COLO668 (cell line): ENCODE data around the gene CLK2.

Source experiments
- DNase-seq: peaks from one replicate; lab custom pipeline; 2025; ENCODE audit not compliant: unreplicated experiment; lab: John Stamatoyannopoulos, UW

Gene CLK2

GRCh38 chr1:155273343-155274245, at the start of gene CLK2:
TSS of gene CLK2 (minus strand) at chr1:155273504. CDS start at chr1:155270977, 2,527 bp downstream.
- peak; percentile 99 for DNase-seq

DNA sequence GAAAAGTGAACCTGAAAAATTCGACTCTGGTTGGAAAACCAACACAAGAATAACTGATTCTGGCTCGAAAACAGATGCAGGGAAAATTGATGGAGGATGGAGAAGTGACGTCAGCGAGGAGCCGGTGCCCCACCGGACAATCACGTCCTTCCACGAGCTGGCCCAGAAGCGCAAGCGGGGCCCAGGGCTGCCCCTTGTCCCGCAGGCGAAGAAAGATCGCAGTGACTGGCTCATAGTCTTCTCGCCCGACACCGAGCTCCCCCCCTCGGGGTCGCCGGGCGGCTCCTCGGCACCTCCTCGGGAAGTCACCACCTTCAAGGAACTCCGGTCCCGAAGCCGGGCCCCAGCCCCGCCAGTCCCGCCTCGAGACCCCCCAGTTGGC, 49.3 kb upstream of the CLK2 start:
- no peak for DNase-seq

DNA sequence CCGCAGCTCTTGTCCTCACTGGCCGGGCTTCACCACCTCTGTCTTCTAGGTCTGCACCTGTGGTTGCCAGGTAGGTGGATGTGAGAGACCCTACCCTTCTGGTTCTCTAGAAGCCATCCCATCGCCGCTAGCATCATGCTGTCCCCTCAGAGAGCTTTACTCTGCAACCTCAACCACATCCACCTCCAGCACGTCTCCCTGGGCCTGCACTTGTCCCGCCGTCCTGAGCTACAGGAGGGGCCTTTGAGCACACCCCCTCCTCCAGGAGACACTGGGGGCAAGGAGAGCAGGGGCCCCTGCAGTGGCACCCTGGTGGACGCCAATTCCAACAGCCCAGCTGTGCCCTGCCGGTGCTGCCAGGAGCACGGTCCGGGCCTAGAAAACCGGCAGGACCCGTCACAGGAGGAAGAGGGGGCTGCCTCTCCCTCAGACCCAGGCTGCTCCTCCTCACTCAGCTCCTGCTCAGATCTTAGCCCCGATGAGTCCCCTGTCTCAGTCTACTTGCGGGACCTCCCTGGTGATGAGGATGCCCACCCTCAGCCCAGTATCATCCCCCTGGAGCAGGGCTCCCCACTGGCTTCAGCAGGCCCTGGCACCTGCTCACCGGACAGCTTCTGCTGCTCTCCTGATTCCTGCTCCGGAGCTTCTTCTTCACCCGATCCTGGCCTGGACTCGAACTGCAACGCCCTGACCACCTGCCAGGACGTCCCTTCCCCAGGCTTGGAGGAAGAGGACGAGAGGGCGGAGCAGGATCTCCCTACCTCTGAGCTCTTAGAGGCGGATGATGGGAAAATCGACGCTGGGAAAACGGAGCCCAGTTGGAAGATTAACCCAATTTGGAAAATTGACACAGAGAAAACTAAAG, 48.6 kb upstream of the CLK2 start:
- DNase-seq, result peak; percentile 27

DNA sequence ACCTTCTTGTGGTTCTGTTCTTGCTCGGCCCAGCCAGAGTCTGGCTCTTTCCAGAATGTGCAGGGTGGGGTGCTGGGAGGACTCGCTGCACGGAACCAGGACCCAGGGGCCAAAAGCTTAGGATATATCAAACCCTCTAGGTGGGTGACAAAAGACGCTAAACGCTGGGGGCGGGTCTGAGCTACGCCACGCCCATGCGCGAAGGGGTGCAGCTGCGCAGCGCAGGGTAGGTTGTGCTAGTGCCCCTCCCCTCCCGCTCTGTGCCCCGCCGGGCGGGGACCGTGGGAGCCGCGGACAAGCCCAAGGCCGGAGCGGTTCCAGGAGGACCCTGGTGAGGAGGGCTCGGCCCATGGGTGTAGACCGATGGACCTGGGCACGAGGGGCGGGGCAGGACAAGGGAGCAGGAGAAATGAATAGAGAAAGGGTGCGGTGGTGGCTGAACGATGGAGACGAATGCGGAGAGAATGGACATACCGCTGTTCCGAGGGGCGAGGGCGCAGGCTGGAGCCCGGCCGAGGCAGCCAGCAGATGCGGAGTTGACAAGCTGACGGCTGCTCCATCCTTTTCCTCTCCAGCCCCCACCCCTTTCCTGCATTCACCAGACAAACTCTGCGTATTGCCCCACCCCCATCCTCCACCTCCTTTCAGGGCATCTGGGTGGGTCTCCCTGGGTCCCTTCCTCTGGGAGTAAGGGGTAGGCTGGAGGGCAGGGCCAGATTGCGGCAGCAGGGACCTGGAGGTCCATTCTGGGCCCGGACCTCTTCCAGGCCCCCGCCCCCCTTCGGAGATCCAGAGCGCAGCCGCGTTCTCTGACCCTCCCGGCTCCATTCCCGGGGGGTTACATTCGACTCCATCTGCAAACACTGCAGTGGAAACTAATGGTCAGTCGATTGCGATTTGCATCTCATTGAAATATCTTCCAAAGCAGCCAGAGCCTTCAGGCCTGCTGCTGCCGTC, 47.6 kb upstream of the CLK2 start, which contains the start of gene RUSC1:
Gene RUSC1 (plus strand): TSS at position 234 of the 957 bp plus-strand sequence. CDS start 880 bp downstream, outside the sequence.
- DNase-seq, result no peak

GRCh38 chr1:155320252-155320651, 46.9 kb upstream of the CLK2 start:
- DNase-seq, result no peak

- DNase-seq, result no peak
These were observed 46.2 kb upstream of the CLK2 start for GRCh38 chr1:155319536-155319935.

DNA sequence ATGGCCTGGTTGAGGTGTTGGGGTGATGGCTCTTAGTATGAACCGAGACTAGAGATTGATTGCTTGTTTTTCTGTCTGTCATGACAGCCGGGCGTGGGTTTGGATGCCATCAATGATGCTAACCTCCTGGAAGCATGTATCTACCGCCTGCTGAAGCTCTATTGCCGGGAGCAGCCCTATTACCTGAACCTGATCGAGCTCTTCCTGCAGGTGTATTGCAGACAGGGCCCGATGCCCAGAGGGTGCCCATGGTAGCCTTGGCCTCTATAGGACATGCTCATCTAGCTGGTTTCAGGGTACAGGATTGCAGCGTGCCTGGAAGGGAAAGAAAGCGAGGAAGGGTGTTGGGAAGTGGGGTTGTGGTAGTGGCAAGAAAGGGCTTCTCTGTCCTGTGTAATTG, 44.8 kb upstream of the CLK2 start:
- DNase-seq, result no peak

GRCh38 chr1:155316922-155317321, 43.6 kb upstream of the CLK2 start:
- no peak for DNase-seq

DNA sequence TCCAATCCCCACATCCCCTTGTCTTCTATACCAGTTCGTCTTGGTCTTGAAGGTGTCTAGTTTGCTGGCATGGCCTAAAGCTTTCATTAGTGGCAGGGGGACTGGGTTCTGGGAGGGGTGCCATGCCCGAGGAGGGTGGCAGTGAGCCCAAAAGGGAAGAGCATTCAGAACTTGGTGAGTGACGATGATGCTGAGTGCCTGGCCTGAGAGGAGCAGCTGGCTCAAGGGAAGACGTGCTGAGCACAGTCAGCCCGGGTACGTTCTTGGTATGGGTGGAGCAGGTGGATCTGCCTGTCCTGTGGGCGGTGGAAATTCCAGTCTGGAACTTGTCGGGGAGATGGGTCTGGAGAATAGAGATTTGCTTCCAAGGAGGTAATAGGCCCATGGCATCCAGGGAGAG, 40.0 kb upstream of the CLK2 start:
- no peak for DNase-seq

- DNase-seq, result peak; percentile 39
These were observed 36.2 kb upstream of the CLK2 start for GRCh38 chr1:155309423-155310021.

DNA sequence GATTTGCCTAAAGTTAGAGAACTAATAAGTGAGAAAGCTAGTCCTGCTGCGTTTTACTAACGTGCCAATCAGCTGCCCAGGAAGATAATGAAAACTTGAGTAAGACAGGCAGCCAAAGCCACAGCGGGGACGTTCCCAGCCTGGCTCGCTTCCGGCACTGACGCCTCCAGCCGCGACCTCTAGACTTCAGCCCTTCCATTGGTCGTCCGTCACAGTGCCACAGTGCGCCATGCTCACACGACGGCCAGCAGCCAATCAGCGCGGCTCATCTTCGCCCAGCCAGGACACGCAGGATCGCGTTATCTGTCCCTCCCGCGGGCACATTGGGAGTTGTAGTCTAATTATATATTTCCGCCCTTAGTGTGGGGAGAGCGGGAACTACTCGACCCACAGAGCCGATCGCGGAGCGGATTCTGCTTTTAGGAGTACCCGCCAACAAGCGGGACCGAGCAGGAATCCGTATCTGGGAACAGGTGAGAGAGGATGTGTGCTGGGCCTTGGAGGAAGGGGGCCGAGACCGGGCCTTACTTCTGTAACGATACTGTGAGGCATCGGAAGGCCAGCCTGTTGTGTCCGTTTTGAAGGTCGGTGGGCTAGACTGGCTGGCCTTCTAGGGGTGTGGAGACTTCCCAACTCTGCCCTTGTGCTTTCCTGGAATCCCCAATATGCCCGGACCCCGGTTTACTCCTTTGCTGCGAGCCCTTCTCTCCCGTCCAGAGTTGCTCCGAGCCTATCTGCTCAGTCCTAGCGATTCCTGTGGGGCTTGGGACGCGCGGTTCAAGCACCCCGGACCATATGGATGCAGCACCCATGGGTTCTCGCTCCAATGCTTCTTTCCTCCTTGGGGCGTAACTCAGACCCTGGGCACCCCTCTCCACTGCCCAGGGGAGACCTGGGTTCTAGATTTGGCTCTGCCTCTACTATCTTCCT, 35.5 kb upstream of the CLK2 start, which contains the start of gene FDPS:
Gene FDPS (plus strand): TSS at position 374 of the 930 bp plus-strand sequence. CDS start 924 bp downstream, outside the sequence.
- peak; percentile 99 for DNase-seq

DNA sequence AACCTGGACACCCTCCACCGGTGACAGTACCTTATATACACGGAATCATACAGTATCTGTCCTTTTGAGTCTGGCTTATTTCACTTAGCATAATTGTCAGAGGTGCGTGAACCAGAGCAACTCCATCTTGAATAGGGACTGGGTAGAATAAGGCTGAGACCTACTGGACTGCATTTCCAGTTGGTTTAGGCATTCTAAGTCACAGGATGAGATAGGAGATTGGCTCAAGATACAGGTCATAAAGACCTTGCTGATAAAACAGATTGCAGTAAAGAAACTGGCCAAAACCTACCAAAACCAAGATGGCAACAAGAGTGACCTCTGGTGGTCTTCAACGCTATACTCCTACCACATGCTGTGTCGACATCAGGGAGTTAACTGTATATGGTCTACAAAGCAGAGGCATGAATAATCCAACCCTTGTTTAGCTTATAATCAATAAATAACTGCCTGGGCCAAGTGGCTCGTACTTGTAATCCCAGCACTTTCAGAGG, 34.0 kb upstream of the CLK2 start:
- DNase-seq, result no peak

GRCh38 chr1:155305881-155306391, 32.6 kb upstream of the CLK2 start:
- no peak for DNase-seq

GRCh38 chr1:155304558-155305063, 31.3 kb upstream of the CLK2 start:
- DNase-seq, result no peak

GRCh38 chr1:155301342-155301841, 28.1 kb upstream of the CLK2 start, which contains the start of gene PKLR:
TSS of gene PKLR (minus strand) at chr1:155301438. CDS start at chr1:155301395, 43 bp downstream.
- no peak for DNase-seq

- no peak for DNase-seq
These were observed 27.4 kb upstream of the CLK2 start for GRCh38 chr1:155300553-155301329.

DNA sequence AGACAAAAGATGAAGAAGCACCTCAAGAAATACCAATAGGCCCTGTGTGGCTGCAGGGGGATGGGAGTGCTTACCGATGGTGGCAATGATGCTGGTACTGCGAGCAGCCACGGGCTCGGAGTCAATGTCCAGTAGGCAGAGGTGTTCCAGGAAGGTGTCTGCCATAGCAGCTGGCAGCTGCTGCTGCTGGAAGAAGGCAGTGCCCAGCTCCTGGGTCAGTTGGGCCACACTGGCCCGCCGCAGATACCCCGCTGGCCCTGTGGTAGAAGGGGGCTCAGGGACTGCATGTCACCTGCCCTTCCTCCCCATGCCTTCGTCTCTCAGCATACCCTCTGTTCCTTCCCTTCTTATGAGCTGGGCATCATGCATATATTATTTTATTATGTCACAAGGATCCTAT, 26.7 kb upstream of the CLK2 start:
- no peak for DNase-seq
